Measurements from ENCODE around the gene ARHGAP26.
A peak's percentile ranks its signal among the peaks of the same experiment; 100 is the strongest.

Gene ARHGAP26

GRCh38 chr5:142878638-142879037 lies 108.5 kb downstream of the ARHGAP26 start:
- no peak for DNase-seq
- in situ Hi-C loops (cut with MboI; ENCODE audit: low pct_unique_long_range_greater_than_20kb, low sequenced_read_pairs) = no loop called here

- DNase-seq = peak; percentile 63
- in situ Hi-C loops (cut with MboI; ENCODE audit: low pct_unique_long_range_greater_than_20kb, low sequenced_read_pairs) = loop anchor here (10.0 kb wide), 1 partner anchor 156 kb away; no protein-coding TSS in a partner anchor
These were observed 111.1 kb downstream of the ARHGAP26 start for GRCh38 chr5:142881076-142881783.

- in situ Hi-C loops (cut with MboI; ENCODE audit: low pct_unique_long_range_greater_than_20kb, low sequenced_read_pairs) = loop anchor here (10.0 kb wide), 1 partner anchor 157 kb away; no protein-coding TSS in a partner anchor
- no peak for DNase-seq
These were observed 111.6 kb downstream of the ARHGAP26 start for GRCh38 chr5:142881784-142882126.

- no peak for DNase-seq
- in situ Hi-C loops (cut with MboI; ENCODE audit: low pct_unique_long_range_greater_than_20kb, low sequenced_read_pairs) = loop anchor here (10.0 kb wide), 1 partner anchor 158 kb away; no protein-coding TSS in a partner anchor
These were observed 112.8 kb downstream of the ARHGAP26 start for GRCh38 chr5:142883025-142883424.

GRCh38 chr5:142883438-142883837 lies 113.3 kb downstream of the ARHGAP26 start:
- in situ Hi-C loops (cut with MboI; ENCODE audit: low pct_unique_long_range_greater_than_20kb, low sequenced_read_pairs) = loop anchor here (10.0 kb wide), 1 partner anchor 159 kb away; no protein-coding TSS in a partner anchor
- no peak for DNase-seq

- no peak for DNase-seq
- in situ Hi-C loops (cut with MboI; ENCODE audit: low pct_unique_long_range_greater_than_20kb, low sequenced_read_pairs) = loop anchor here (10.0 kb wide), 1 partner anchor 159 kb away; no protein-coding TSS in a partner anchor
These were observed 113.9 kb downstream of the ARHGAP26 start for GRCh38 chr5:142884029-142884428.

- no peak for DNase-seq
- in situ Hi-C loops (cut with MboI; ENCODE audit: low pct_unique_long_range_greater_than_20kb, low sequenced_read_pairs) = loop anchor here (10.0 kb wide), 1 partner anchor 161 kb away; no protein-coding TSS in a partner anchor
These were observed 116.0 kb downstream of the ARHGAP26 start for GRCh38 chr5:142886211-142886610.

- in situ Hi-C loops (cut with MboI; ENCODE audit: low pct_unique_long_range_greater_than_20kb, low sequenced_read_pairs) = loop anchor here (10.0 kb wide), 1 partner anchor 162 kb away; no protein-coding TSS in a partner anchor
These were observed 116.8 kb downstream of the ARHGAP26 start for GRCh38 chr5:142886956-142887355.

GRCh38 chr5:142888469-142889085 lies 118.4 kb downstream of the ARHGAP26 start:
- peak; percentile 45 for DNase-seq
- in situ Hi-C loops (cut with MboI; ENCODE audit: low pct_unique_long_range_greater_than_20kb, low sequenced_read_pairs) = loop anchor here (10.0 kb wide), 1 partner anchor 164 kb away; no protein-coding TSS in a partner anchor

More at GRCh38 chr5:142886956-142887355, 116.8 kb downstream of the ARHGAP26 start:
- no peak for DNase-seq

GRCh38 chr5:142892021-142892420 lies 121.8 kb downstream of the ARHGAP26 start:
- in situ Hi-C loops (cut with MboI; ENCODE audit: low pct_unique_long_range_greater_than_20kb, low sequenced_read_pairs) = no loop called here
- no peak for DNase-seq

- DNase-seq = no peak
- in situ Hi-C loops (cut with MboI; ENCODE audit: low pct_unique_long_range_greater_than_20kb, low sequenced_read_pairs) = no loop called here
These were observed 124.1 kb downstream of the ARHGAP26 start for GRCh38 chr5:142894315-142894714.

- DNase-seq = no peak
These were observed 124.6 kb downstream of the ARHGAP26 start for GRCh38 chr5:142894749-142895148.

GRCh38 chr5:142896325-142897007 lies 126.3 kb downstream of the ARHGAP26 start:
- in situ Hi-C loops (cut with MboI; ENCODE audit: low pct_unique_long_range_greater_than_20kb, low sequenced_read_pairs) = no loop called here
- no peak for DNase-seq

More at GRCh38 chr5:142894749-142895148, 124.6 kb downstream of the ARHGAP26 start:
- in situ Hi-C loops (cut with MboI; ENCODE audit: low pct_unique_long_range_greater_than_20kb, low sequenced_read_pairs) = no loop called here

GRCh38 chr5:142897328-142897727 lies 127.2 kb downstream of the ARHGAP26 start:
- in situ Hi-C loops (cut with MboI; ENCODE audit: low pct_unique_long_range_greater_than_20kb, low sequenced_read_pairs) = no loop called here
- DNase-seq = no peak

GRCh38 chr5:142900927-142901326 lies 130.8 kb downstream of the ARHGAP26 start:
- no peak for DNase-seq
- in situ Hi-C loops (cut with MboI; ENCODE audit: low pct_unique_long_range_greater_than_20kb, low sequenced_read_pairs) = no loop called here

GRCh38 chr5:142901476-142902185 lies 131.5 kb downstream of the ARHGAP26 start:
- DNase-seq = no peak
- in situ Hi-C loops (cut with MboI; ENCODE audit: low pct_unique_long_range_greater_than_20kb, low sequenced_read_pairs) = no loop called here

GRCh38 chr5:142902186-142902965 lies 132.2 kb downstream of the ARHGAP26 start:
- no peak for DNase-seq
- in situ Hi-C loops (cut with MboI; ENCODE audit: low pct_unique_long_range_greater_than_20kb, low sequenced_read_pairs) = no loop called here

- DNase-seq = no peak
- in situ Hi-C loops (cut with MboI; ENCODE audit: low pct_unique_long_range_greater_than_20kb, low sequenced_read_pairs) = no loop called here
These were observed 134.2 kb downstream of the ARHGAP26 start for GRCh38 chr5:142904416-142904815.
